HG03280 (cell line): ENCODE measurements around the gene SORCS3.

Experiments used
- ATAC-seq: cut with Tn5 transposase; IDR thresholded peaks from one replicate; pipeline ENCODE4 v1.9.1; 2021; ENCODE audit warnings: mild to moderate bottlenecking, moderate library complexity; ENCODE audit not compliant: unreplicated experiment

Gene SORCS3

GRCh38 chr10:104831272-104831671, 190.2 kb downstream of the SORCS3 start:
- ATAC-seq: no peak

- ATAC-seq: no peak
Observed at GRCh38 chr10:104834580-104834979, 193.5 kb downstream of the SORCS3 start.

- no peak for ATAC-seq
Observed at GRCh38 chr10:104835422-104835821, 194.3 kb downstream of the SORCS3 start.

GRCh38 chr10:104842704-104843103, 201.6 kb downstream of the SORCS3 start:
- ATAC-seq: no peak

- ATAC-seq: no peak
Observed at GRCh38 chr10:104844073-104844472, 203.0 kb downstream of the SORCS3 start.

GRCh38 chr10:104850023-104850422, 208.9 kb downstream of the SORCS3 start:
- no peak for ATAC-seq

- ATAC-seq: no peak
Observed at GRCh38 chr10:104867966-104868598, 227.0 kb downstream of the SORCS3 start.

DNA sequence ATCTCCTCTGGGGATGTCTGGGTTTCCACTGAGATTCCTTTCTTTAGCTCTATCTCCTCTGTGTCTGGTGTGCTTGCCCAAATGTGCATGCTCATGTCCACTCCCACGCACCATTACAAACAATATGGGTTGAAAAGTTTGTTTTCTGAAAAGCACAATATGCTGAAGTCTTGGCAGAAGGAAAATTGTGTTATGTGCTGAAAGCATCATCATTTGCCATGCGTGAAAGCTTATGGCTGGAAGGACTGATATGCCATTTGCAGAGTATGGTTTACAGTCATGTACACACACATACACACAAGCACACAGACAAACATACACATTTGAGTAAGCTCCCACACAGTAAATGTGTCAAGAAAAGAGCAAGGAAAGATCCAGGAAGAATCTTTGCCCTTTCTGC, 231.6 kb downstream of the SORCS3 start:
- ATAC-seq: no peak

GRCh38 chr10:104873161-104873560, 232.1 kb downstream of the SORCS3 start:
- ATAC-seq: no peak

GRCh38 chr10:104875561-104875960, 234.5 kb downstream of the SORCS3 start:
- ATAC-seq: no peak

- ATAC-seq: no peak
Observed at GRCh38 chr10:104880624-104881398, 239.7 kb downstream of the SORCS3 start.

DNA sequence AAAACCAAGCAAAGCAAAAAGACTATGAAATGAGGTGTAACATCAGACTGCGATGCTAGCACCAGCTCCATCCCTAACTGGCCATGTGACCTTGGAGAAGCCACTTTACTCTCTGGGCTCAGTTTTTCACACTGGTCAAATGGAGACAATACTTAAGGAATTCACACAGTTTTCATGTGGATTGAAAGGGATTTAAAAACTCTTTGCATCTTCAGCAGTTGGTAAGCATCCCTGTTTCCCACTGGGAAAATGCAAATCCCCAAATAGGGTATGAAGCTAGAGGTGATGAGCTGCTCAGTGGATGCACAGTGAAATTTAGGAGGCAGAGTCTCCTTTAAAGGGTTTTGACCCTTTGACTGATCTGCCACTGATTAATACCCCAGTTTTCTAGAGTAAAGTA, 240.7 kb downstream of the SORCS3 start:
- ATAC-seq: no peak

DNA sequence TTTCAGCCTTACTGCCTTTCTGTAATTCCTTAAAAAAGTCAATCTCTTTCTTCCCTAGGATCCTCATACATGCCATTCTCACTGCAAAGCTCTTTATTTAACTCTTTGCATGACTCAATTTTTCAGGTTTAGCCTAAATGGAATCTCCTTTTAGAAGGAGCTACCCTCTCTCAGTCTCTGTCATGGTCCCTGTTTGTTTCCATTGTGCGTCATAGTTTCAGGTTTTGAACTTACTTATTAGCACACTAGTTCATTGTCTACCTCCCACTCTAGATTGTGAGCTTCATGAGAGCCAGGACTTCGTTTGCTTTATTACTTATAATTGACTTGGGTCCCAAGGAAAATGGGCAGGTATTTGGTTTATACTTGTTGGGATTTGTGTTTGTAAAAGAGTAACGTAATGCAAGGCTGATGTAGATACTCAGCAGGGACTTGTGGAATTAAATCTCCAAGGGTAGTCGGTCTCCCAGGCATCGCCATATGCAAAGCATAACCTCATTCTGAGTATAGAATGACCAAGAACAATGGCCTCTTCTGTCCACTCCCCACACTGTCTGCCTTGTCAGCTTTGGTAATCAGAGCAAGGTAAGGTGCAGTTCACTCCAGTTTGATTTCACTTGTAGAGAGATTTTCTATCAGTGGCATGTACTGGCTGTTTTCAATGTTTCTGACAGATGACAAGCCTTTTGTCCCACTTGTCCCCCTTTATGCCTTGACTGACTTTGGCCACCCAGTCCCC, 252.0 kb downstream of the SORCS3 start:
- no peak for ATAC-seq

- no peak for ATAC-seq
Observed at GRCh38 chr10:104893701-104894100, 252.6 kb downstream of the SORCS3 start.

DNA sequence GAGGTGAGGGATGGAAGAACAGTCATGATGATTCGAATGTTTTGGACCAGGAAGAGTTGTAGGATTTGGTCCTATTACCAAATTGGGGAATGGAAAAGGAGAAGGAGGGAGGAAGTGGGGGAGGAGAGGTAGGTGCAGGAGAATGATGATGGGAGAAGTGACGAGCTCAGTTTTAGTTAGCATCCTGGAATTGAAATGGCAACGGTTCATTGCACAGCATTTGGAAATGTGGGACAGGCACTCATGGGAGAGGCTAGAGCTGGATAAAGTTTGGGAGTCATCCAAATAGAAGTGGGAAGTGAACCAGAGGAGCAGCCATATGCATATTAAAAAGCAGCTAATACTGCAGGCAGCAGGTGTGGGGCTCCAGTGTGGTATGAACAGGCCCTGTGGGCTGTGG, 253.6 kb downstream of the SORCS3 start:
- no peak for ATAC-seq

- no peak for ATAC-seq
Observed at GRCh38 chr10:104895541-104895940, 254.5 kb downstream of the SORCS3 start.

GRCh38 chr10:104895981-104896380, 254.9 kb downstream of the SORCS3 start:
- ATAC-seq: no peak

- ATAC-seq: no peak
Observed at GRCh38 chr10:104897696-104898095, 256.6 kb downstream of the SORCS3 start.

- ATAC-seq: no peak
Observed at GRCh38 chr10:104899779-104900178, 258.7 kb downstream of the SORCS3 start.

DNA sequence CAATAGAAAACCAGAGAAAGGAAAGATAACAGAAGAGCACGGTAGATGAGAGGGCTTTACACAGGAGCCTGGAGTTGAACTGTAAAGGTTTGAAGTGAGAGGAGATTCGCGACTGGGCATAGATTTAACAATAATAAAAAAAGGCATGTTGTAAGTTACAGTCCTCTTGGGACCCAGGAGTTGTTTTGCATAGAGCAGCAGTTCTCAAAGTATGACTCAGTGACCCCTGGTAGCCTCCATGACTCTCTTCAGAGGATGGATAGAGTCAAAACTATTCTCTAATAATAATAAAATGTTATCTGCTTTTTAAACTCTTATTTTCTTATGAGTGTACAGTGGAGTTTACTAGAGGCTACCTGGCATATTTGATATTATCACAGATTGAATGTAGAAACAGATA, 262.3 kb downstream of the SORCS3 start:
- ATAC-seq: no peak

- no peak for ATAC-seq
Observed at GRCh38 chr10:104904753-104905323, 263.7 kb downstream of the SORCS3 start.

DNA sequence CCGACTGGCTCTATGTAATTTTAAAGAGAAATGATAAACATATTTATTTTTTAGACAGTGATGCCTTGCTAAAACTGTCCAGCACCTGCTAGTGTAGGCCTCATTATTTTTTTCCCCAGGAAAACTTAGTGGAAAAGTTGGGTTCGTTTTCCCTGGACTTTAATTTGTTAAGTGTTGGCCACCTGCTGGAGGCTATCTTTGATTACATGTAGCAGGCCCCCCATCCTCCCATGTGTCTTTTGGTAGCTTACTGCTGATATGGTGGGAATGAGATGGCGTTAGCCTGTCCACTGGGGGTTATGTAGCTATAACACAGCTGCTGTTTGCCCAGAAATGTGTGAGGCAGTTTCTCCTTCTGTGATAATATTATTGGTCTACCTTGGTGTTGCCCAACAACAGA, 265.0 kb downstream of the SORCS3 start:
- no peak for ATAC-seq
